ENCODE results near the gene RALY.

RALY gene

DNA sequence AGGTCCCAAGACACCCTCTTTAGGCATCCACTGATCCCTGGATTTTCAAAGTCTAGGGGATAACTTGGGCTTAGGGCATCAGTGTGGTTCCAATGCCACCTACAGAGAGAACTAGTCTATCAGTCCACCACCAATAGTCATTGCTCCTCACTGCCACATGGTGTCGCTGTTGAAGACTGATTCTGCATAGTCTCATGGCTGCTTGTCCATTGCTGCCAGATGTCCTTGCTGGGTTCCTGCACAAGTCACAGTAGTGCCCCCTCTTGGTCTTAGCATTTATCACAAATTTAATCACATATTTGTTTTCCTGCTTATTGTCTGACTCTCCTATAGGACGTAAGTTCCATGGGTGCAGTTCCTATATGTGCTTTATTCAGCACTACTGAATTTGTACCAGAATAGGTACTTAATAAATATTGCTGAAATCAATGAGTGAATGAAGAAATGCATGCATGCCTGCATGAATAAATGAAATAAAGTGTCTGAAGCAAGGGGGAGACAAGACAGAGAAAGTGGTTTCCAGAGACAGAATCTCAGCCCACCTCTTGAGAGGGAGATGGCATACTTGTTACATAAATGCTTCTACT lies 45.9 kb upstream of the RALY start:
- Histone ChIP-seq H3K9me3 (ENCODE audit: insufficient read depth, low read depth, low read length) (peaks cover 5% of the 10 kb centered on the region), H2AFZ (ENCODE audit: low read length) (no peak overlapping the region), H3K36me3 (ENCODE audit: insufficient read depth, low read length) (no peaks in the 10 kb centered on the region), H3K9ac (ENCODE audit: low read depth, low read length, poor library complexity, severe bottlenecking) (no peak overlapping the region), H4K20me1 (ENCODE audit: insufficient read depth, low read length, poor library complexity, severe bottlenecking) (no peaks in the 10 kb centered on the region), H3K27me3 (ENCODE audit: insufficient read depth, low read length, poor library complexity, severe bottlenecking) (no peaks in the 10 kb centered on the region), H3F3A (ENCODE audit: low read depth) (no peaks in the 10 kb centered on the region), H3K9me2 (replicated peaks; ENCODE audit: low read depth, low read length) (no peaks in the 10 kb centered on the region), H3K4me1 (ENCODE audit: insufficient read depth, low read length, poor library complexity, severe bottlenecking) (no peaks in the 10 kb centered on the region), H3K4me2 (ENCODE audit: low read depth, low read length, poor library complexity, severe bottlenecking) (no peak overlapping the region), H3K4me3 (ENCODE audit: low read length, poor library complexity, severe bottlenecking) (no peak overlapping the region), H3K79me2 (ENCODE audit: insufficient read depth, low read length) (no peaks in the 10 kb centered on the region)
- TF ChIP-seq CTCF (conservative IDR thresholded peaks at IDR 0.05; ENCODE audit: low read length) (peak; percentile 98), EZH2phosphoT487 (IDR thresholded peaks at IDR 0.05; ENCODE audit: borderline replicate concordance) (no peak)

- TF ChIP-seq CTCF (conservative IDR thresholded peaks at IDR 0.05; ENCODE audit: low read length) (no peak), EZH2phosphoT487 (IDR thresholded peaks at IDR 0.05; ENCODE audit: borderline replicate concordance) (no peak)
- H3K9me2 ChIP-seq (replicated peaks; ENCODE audit: low read depth, low read length) = no peaks in the 10 kb centered on the region
Observed at GRCh38 chr20:33948480-33948879, 45.2 kb upstream of the RALY start.

GRCh38 chr20:33951171-33951570 lies 42.5 kb upstream of the RALY start:
- no peak for TF ChIP-seq EZH2phosphoT487 (IDR thresholded peaks at IDR 0.05; ENCODE audit: borderline replicate concordance)
- no peak for TF ChIP-seq CTCF (conservative IDR thresholded peaks at IDR 0.05; ENCODE audit: low read length)
- no peaks in the 10 kb centered on the region for H3K4me1 ChIP-seq (ENCODE audit: insufficient read depth, low read length, poor library complexity, severe bottlenecking)
- peaks cover 5% of the 10 kb centered on the region for H3K9me3 ChIP-seq (ENCODE audit: insufficient read depth, low read depth, low read length)
- no peak overlapping the region for H2AFZ ChIP-seq (ENCODE audit: low read length)
- H3K9ac ChIP-seq (ENCODE audit: low read depth, low read length, poor library complexity, severe bottlenecking) = no peak overlapping the region
- H4K20me1 ChIP-seq (ENCODE audit: insufficient read depth, low read length, poor library complexity, severe bottlenecking) = no peaks in the 10 kb centered on the region
- H3K9me2 ChIP-seq (replicated peaks; ENCODE audit: low read depth, low read length) = no peaks in the 10 kb centered on the region
- no peaks in the 10 kb centered on the region for H3F3A ChIP-seq (ENCODE audit: low read depth)
- H3K36me3 ChIP-seq (ENCODE audit: insufficient read depth, low read length) = no peaks in the 10 kb centered on the region
- no peaks in the 10 kb centered on the region for H3K27me3 ChIP-seq (ENCODE audit: insufficient read depth, low read length, poor library complexity, severe bottlenecking)
- no peak overlapping the region for H3K4me3 ChIP-seq (ENCODE audit: low read length, poor library complexity, severe bottlenecking)
- H3K79me2 ChIP-seq (ENCODE audit: insufficient read depth, low read length) = no peaks in the 10 kb centered on the region
- H3K4me2 ChIP-seq (ENCODE audit: low read depth, low read length, poor library complexity, severe bottlenecking) = no peak overlapping the region

More at GRCh38 chr20:33948480-33948879, 45.2 kb upstream of the RALY start:
- Histone ChIP-seq H3K4me2 (ENCODE audit: low read depth, low read length, poor library complexity, severe bottlenecking) (no peak overlapping the region), H3K36me3 (ENCODE audit: insufficient read depth, low read length) (no peaks in the 10 kb centered on the region), H3K4me3 (ENCODE audit: low read length, poor library complexity, severe bottlenecking) (no peak overlapping the region), H3K4me1 (ENCODE audit: insufficient read depth, low read length, poor library complexity, severe bottlenecking) (no peaks in the 10 kb centered on the region), H3K27me3 (ENCODE audit: insufficient read depth, low read length, poor library complexity, severe bottlenecking) (no peaks in the 10 kb centered on the region), H3K79me2 (ENCODE audit: insufficient read depth, low read length) (no peaks in the 10 kb centered on the region), H3F3A (ENCODE audit: low read depth) (no peaks in the 10 kb centered on the region), H4K20me1 (ENCODE audit: insufficient read depth, low read length, poor library complexity, severe bottlenecking) (no peaks in the 10 kb centered on the region), H3K9me3 (ENCODE audit: insufficient read depth, low read depth, low read length) (peaks cover 5% of the 10 kb centered on the region), H2AFZ (ENCODE audit: low read length) (no peak overlapping the region), H3K9ac (ENCODE audit: low read depth, low read length, poor library complexity, severe bottlenecking) (no peak overlapping the region)

Measured in Loucy (cell line).